GM12878 (cell line): ENCODE measurements around the gene ALG12. TPM values are rescaled to one million over a fixed set of nuclear protein-coding genes. Genes with fewer than 3 reads are reported as not detected.

Experiments
- BRCA1 ChIP-seq: IDR thresholded peaks from 2 replicates; pipeline ENCODE4 v1.6.1; 2011; ENCODE audit warnings: low read depth, low read length, improper control_type of control experiment
- CHD2 ChIP-seq: IDR thresholded peaks from 2 replicates; pipeline ENCODE4 v1.6.1; 2011; ENCODE audit warnings: low read depth, low read length, improper control_type of control experiment, borderline replicate concordance
- CTCF ChIP-seq, 3 experiments: IDR thresholded peaks in 2 of 3; conservative IDR thresholded peaks in 1 of 3; 2 replicates each; pipeline ENCODE4 v1.5.1; 2011; ENCODE audit warnings: low read depth in 3 of 3, low read length in 3 of 3, mild to moderate bottlenecking in 3 of 3, control low read depth in 2 of 3, moderate library complexity in 2 of 3, inconsistent platforms in 1 of 3, mixed read lengths in 1 of 3; ENCODE audit not compliant: control insufficient read depth in 2 of 3, insufficient read depth in 1 of 3; ENCODE audit errors: extremely low read depth in 1 of 3
- E4F1 ChIP-seq: fragments of 450-650 bp; IDR thresholded peaks from 2 replicates; pipeline ENCODE4 v1.6.1; 2018; ENCODE audit warnings: borderline replicate concordance, mild to moderate bottlenecking; ENCODE audit not compliant: partially characterized antibody
- EP300 ChIP-seq, 2 experiments: fragments of 150-350 bp in 1 of 2; IDR thresholded peaks; 2 replicates each; pipeline ENCODE4 v1.6.1; 2011 to 2012; ENCODE audit warnings: low read depth in 2 of 2, low read length in 2 of 2, borderline replicate concordance in 1 of 2, improper control_type of control experiment in 1 of 2, inconsistent platforms in 1 of 2; ENCODE audit not compliant: control insufficient read depth in 1 of 2
- ESRRA ChIP-seq: IDR thresholded peaks from 2 replicates; pipeline ENCODE4 v1.6.1; 2012; ENCODE audit warnings: mild to moderate bottlenecking, low read length, improper control_type of control experiment
- ETV6 ChIP-seq, 2 experiments: fragments of 450-650 bp in 1 of 2; IDR thresholded peaks in 1 of 2; conservative IDR thresholded peaks in 1 of 2; 2 replicates each; pipeline ENCODE4 v1.6.1; 2014; ENCODE audit warnings: antibody characterized with exemption in 1 of 2, borderline replicate concordance in 1 of 2, low read depth in 1 of 2, mild to moderate bottlenecking in 1 of 2, moderate library complexity in 1 of 2
- FOXK2 ChIP-seq: fragments of 450-650 bp; IDR thresholded peaks from 2 replicates; pipeline ENCODE4 v1.6.1; 2017; ENCODE audit warnings: mild to moderate bottlenecking, moderate library complexity
- MXI1 ChIP-seq: fragments of 150-350 bp; IDR thresholded peaks from 2 replicates; pipeline ENCODE4 v1.6.1; 2011; ENCODE audit warnings: low read depth, mild to moderate bottlenecking, inconsistent platforms, low read length, improper control_type of control experiment
- NFYA ChIP-seq: IDR thresholded peaks from 2 replicates; pipeline ENCODE4 v1.6.1; 2011; ENCODE audit warnings: low read depth, mild to moderate bottlenecking, low read length, improper control_type of control experiment, borderline replicate concordance
- PAX8 ChIP-seq: fragments of 450-650 bp; IDR thresholded peaks from 2 replicates; pipeline ENCODE4 v1.6.1; 2017; ENCODE audit warnings: mild to moderate bottlenecking, moderate library complexity
- RAD51 ChIP-seq: fragments of 450-650 bp; IDR thresholded peaks from 2 replicates; pipeline ENCODE4 v1.6.1; 2016; ENCODE audit warnings: moderate library complexity, mild to moderate bottlenecking, inconsistent platforms
- RBBP5 ChIP-seq: fragments of 200-600 bp; sonication (generic); conservative IDR thresholded peaks from 2 replicates; pipeline ENCODE4 v1.6.1; 2016
- RCOR1 ChIP-seq: conservative IDR thresholded peaks from 2 replicates; pipeline ENCODE4 v1.6.1; 2012; ENCODE audit warnings: low read depth, low read length, improper control_type of control experiment
- SMAD1 ChIP-seq: fragments of 450-650 bp; IDR thresholded peaks from 2 replicates; pipeline ENCODE4 v1.6.1; 2018; ENCODE audit warnings: mild to moderate bottlenecking, low read depth; ENCODE audit not compliant: partially characterized antibody
- TCF12 ChIP-seq: IDR thresholded peaks from 2 replicates; pipeline ENCODE4 v1.6.1; 2011; ENCODE audit warnings: low read depth, mild to moderate bottlenecking, low read length
- YBX1 ChIP-seq: fragments of 450-650 bp; IDR thresholded peaks from 2 replicates; pipeline ENCODE4 v1.6.1; 2016; ENCODE audit warnings: antibody characterized with exemption
- ZNF687 ChIP-seq: fragments of 450-650 bp; IDR thresholded peaks from 2 replicates; pipeline ENCODE4 v1.6.1; 2017; ENCODE audit warnings: mild to moderate bottlenecking, moderate library complexity
- polyA plus RNA-seq, 11 experiments: library from polyadenylated mRNA; depleted of rRNA in 4 of 11; unstranded in 6 of 11; stranded (reverse) in 5 of 11; fragments of >200 nt; fragmentation: Nextera tagmentation in 4 of 11; fragmentation: Illumina TruSeq in 1 of 11; extraction: Ambion mirVana in 4 of 11; extraction: Trizol in 1 of 11; gene quantifications; 1 replicate in 1 of 11; 2 replicates in 10 of 11; pipeline versions ENCODE4 v1.2.1 to v1.2.3, GENCODE V29; 2011 to 2016; ENCODE audit warnings: inconsistent platforms in 2 of 11, missing spikeins in 2 of 11, low read depth in 1 of 11
- total RNA-seq, 4 experiments: library from RNA; depleted of rRNA in 3 of 4; stranded (reverse); fragments of >200 nt in 3 of 4; fragmentation: Illumina TruSeq in 1 of 4; extraction: Trizol in 1 of 4; gene quantifications; 2 replicates each; pipeline versions ENCODE4 v1.2.1 to v1.2.3, GENCODE V29; 2013 to 2021

ALG12 gene
- total and polyA plus RNA-seq, 10 of the 15 experiments (the other 5 are each of a cell fraction or from before 2014, with no cell fraction given), result 0.22 to 23.4 (median 6.6) TPM

- TF ChIP-seq EP300 (IDR thresholded peaks at IDR 0.05; ENCODE audit: borderline replicate concordance in 1 of 2, control insufficient read depth in 1 of 2, low read depth in 2 of 2, low read length in 2 of 2), result peak in 1 of 2 experiments; percentile 77; a peak in 2 of 4 replicates
- TF ChIP-seq FOXK2, result no peak
- peak; percentile 86 for TF ChIP-seq TCF12
- no peak for TF ChIP-seq ETV6 (conservative IDR thresholded peaks at IDR 0.05 in 1 of 2, IDR thresholded peaks at IDR 0.05 in 1 of 2; ENCODE audit: borderline replicate concordance in 1 of 2, low read depth in 1 of 2)
- TF ChIP-seq BRCA1, result no peak
- TF ChIP-seq CTCF (IDR thresholded peaks at IDR 0.05 in 2 of 3, conservative IDR thresholded peaks at IDR 0.05 in 1 of 3; ENCODE audit: control insufficient read depth in 2 of 3, extremely low read depth in 1 of 3, insufficient read depth in 1 of 3, low read depth in 3 of 3, low read length in 3 of 3), result no peak
- 0 out of 2 replicates have a peak, but pooled peaks have one; percentile 38 for TF ChIP-seq RAD51
- TF ChIP-seq ESRRA, result peak; percentile 83
- no peak for TF ChIP-seq PAX8
- TF ChIP-seq YBX1, result no peak
- TF ChIP-seq ZNF687, result peak; percentile 62
- TF ChIP-seq RCOR1, result no peak
- TF ChIP-seq MXI1, result no peak
- no peak for TF ChIP-seq RBBP5
- peak; percentile 16; the same call in 1 of the 2 replicates for TF ChIP-seq CHD2
- no peak for TF ChIP-seq NFYA
- TF ChIP-seq SMAD1, result no peak
- no peak for TF ChIP-seq E4F1
Observed at GRCh38 chr22:49936018-49936972, 18.1 kb upstream of the ALG12 start (continued).
